Thyroid gland (tissue), 4 donors: ENCODE data around the gene MPST.

Experiments used
- POLR2A ChIP-seq, 2 donors: fragments of 450-650 bp; IDR thresholded peaks; one replicate each; pipeline ENCODE4 v1.6.1; 2017; ENCODE audit warnings: antibody characterized with exemption in 2 of 2, mild to moderate bottlenecking in 2 of 2, moderate library complexity in 1 of 2
- TF ChIP-seq, protein P1 (sequence below), 6 experiments: fragments of 200-600 bp in 3 of 6; fragments of 450-650 bp in 3 of 6; sonication (generic) in 3 of 6; IDR thresholded peaks; one replicate each; pipeline ENCODE4 v1.5.1; 2016 to 2019; ENCODE audit warnings: antibody characterized with exemption in 6 of 6, mild to moderate bottlenecking in 2 of 6, inconsistent platforms in 1 of 6, moderate library complexity in 1 of 6

GRCh38 chr22:37064553-37064952, 45.0 kb downstream of the MPST start:
- TF ChIP-seq, protein P1, sequence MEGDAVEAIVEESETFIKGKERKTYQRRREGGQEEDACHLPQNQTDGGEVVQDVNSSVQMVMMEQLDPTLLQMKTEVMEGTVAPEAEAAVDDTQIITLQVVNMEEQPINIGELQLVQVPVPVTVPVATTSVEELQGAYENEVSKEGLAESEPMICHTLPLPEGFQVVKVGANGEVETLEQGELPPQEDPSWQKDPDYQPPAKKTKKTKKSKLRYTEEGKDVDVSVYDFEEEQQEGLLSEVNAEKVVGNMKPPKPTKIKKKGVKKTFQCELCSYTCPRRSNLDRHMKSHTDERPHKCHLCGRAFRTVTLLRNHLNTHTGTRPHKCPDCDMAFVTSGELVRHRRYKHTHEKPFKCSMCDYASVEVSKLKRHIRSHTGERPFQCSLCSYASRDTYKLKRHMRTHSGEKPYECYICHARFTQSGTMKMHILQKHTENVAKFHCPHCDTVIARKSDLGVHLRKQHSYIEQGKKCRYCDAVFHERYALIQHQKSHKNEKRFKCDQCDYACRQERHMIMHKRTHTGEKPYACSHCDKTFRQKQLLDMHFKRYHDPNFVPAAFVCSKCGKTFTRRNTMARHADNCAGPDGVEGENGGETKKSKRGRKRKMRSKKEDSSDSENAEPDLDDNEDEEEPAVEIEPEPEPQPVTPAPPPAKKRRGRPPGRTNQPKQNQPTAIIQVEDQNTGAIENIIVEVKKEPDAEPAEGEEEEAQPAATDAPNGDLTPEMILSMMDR (IDR thresholded peaks at IDR 0.05) = no peak
- TF ChIP-seq POLR2A (IDR thresholded peaks at IDR 0.05) = no peak
